ENCODE measurements around the gene KIAA0825.

DNA sequence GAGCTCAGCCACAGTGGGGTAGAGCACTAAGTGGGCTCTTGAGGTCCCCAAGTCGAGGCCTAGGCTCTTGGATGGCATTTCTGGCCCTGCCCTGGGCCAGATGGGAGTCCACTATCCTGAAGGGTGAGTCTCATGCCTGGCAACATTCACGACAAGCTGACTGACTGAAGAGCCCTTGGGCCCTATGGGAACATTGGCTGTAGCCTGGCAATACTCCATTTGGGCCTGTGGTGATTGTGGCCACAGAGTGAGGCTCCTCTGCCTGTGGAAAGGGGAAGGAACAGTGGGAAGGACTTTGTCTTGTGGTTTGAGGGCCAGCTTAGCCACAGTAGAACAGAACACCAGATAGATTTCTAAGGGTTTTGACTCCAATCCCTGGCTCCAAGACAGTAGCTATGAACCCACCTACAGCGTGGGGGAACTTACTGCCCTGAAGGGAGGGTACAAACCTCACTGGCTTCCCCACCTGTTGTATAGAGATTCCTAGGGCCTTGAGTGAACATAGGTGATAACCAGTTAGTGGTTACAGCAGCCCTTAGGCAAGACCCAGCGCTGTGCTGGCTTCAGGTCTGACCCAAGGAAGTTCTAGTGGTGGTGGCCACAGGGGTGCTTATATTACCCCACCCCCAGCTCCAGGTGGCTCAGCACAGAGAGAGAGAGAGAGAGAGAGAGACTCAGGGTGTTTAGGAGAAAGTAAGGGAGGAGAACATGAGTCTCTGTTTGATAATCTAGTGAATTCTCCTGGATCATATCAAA is 72.4 kb downstream of the KIAA0825 start:
- TF ChIP-seq, protein P1, sequence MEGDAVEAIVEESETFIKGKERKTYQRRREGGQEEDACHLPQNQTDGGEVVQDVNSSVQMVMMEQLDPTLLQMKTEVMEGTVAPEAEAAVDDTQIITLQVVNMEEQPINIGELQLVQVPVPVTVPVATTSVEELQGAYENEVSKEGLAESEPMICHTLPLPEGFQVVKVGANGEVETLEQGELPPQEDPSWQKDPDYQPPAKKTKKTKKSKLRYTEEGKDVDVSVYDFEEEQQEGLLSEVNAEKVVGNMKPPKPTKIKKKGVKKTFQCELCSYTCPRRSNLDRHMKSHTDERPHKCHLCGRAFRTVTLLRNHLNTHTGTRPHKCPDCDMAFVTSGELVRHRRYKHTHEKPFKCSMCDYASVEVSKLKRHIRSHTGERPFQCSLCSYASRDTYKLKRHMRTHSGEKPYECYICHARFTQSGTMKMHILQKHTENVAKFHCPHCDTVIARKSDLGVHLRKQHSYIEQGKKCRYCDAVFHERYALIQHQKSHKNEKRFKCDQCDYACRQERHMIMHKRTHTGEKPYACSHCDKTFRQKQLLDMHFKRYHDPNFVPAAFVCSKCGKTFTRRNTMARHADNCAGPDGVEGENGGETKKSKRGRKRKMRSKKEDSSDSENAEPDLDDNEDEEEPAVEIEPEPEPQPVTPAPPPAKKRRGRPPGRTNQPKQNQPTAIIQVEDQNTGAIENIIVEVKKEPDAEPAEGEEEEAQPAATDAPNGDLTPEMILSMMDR (IDR thresholded peaks at IDR 0.05; ENCODE audit: borderline replicate concordance, extremely low read depth, low read length, poor library complexity, severe bottlenecking), result no peak
- no peak for TF ChIP-seq EZH2 (IDR thresholded peaks at IDR 0.05; ENCODE audit: borderline replicate concordance, low read depth, low read length, severe bottlenecking)
